HepG2 (cell line): ENCODE measurements around the gene TOP3B. TPM values are rescaled to one million over a fixed set of nuclear protein-coding genes. Genes with fewer than 3 reads are reported as not detected.

Experiments
- ARHGAP35 ChIP-seq: sonication (generic); formaldehyde crosslinking; IDR thresholded peaks from 2 replicates; pipeline ENCODE4 v1.9.0; 2022; ENCODE audit warnings: mild to moderate bottlenecking, inconsistent platforms, moderate library complexity, missing genetic modification reagents, borderline replicate concordance
- ARNTL ChIP-seq: sonication (generic); formaldehyde crosslinking; IDR thresholded peaks from 2 replicates; pipeline ENCODE4 v1.4.0; 2020; ENCODE audit warnings: mild to moderate bottlenecking, missing genetic modification reagents
- BRD4 ChIP-seq: sonication (generic); formaldehyde crosslinking; IDR thresholded peaks from 2 replicates; pipeline ENCODE4 v1.4.0; 2020; ENCODE audit warnings: missing genetic modification reagents
- FOXM1 ChIP-seq: sonication (generic); formaldehyde crosslinking; IDR thresholded peaks from 2 replicates; pipeline ENCODE4 v1.5.0; 2020; ENCODE audit warnings: missing genetic modification reagents
- GFI1 ChIP-seq: sonication (generic); formaldehyde crosslinking; IDR thresholded peaks from 2 replicates; pipeline ENCODE4 v1.5.0; 2020; ENCODE audit warnings: missing genetic modification reagents, mild to moderate bottlenecking, borderline replicate concordance
- GTF2F1 ChIP-seq: fragments of 150-350 bp; IDR thresholded peaks from 2 replicates; pipeline ENCODE4 v1.6.1; 2014; ENCODE audit warnings: low read length
- NCOA1 ChIP-seq: sonication (generic); formaldehyde crosslinking; IDR thresholded peaks from 2 replicates; pipeline ENCODE4 v1.9.0; 2021; ENCODE audit warnings: missing genetic modification reagents
- NFATC3 ChIP-seq: sonication (generic); formaldehyde crosslinking; IDR thresholded peaks from 2 replicates; pipeline ENCODE4 v1.5.1; 2020; ENCODE audit warnings: mild to moderate bottlenecking, missing genetic modification reagents
- NFE2L1 ChIP-seq: sonication (generic); formaldehyde crosslinking; IDR thresholded peaks from 2 replicates; pipeline ENCODE4 v1.4.0; 2020; ENCODE audit warnings: missing genetic modification reagents, mild to moderate bottlenecking, borderline replicate concordance
- NR2F2 ChIP-seq: IDR thresholded peaks from 2 replicates; pipeline ENCODE4 v1.6.1; 2012; ENCODE audit warnings: low read depth, inconsistent platforms, borderline replicate concordance
- PLRG1 ChIP-seq: fragments of 450-650 bp; conservative IDR thresholded peaks from 2 replicates; pipeline ENCODE4 v1.6.1; 2016
- RARG ChIP-seq: sonication (generic); formaldehyde crosslinking; IDR thresholded peaks from 2 replicates; pipeline ENCODE4 v1.4.0; 2020; ENCODE audit warnings: low read depth, mild to moderate bottlenecking, missing genetic modification reagents
- SP5 ChIP-seq: IDR thresholded peaks from 2 replicates; pipeline ENCODE4 v1.6.1; 2016; ENCODE audit warnings: low read depth, borderline replicate concordance
- SRSF9 ChIP-seq: fragments of 200-400 bp; formaldehyde crosslinking; IDR thresholded peaks from 2 replicates; pipeline ENCODE4 v1.6.1; 2018; ENCODE audit warnings: borderline replicate concordance, mild to moderate bottlenecking, low read depth, low read length; ENCODE audit not compliant: insufficient read depth, poor library complexity, severe bottlenecking
- SSRP1 ChIP-seq: IDR thresholded peaks from 2 replicates; pipeline ENCODE4 v1.6.1; 2016; ENCODE audit warnings: control low read depth
- TRIM24 ChIP-seq: sonication (generic); formaldehyde crosslinking; IDR thresholded peaks from 2 replicates; pipeline ENCODE4 v1.8.0; 2022; ENCODE audit warnings: mild to moderate bottlenecking, missing genetic modification reagents
- ZNF441 ChIP-seq: sonication (generic); formaldehyde crosslinking; IDR thresholded peaks from 2 replicates; pipeline ENCODE4 v1.7.0; 2021; ENCODE audit warnings: missing genetic modification reagents, borderline replicate concordance
- ZNF768 ChIP-seq: sonication (generic); formaldehyde crosslinking; IDR thresholded peaks from 2 replicates; pipeline ENCODE4 v1.4.0; 2020; ENCODE audit warnings: missing genetic modification reagents
- polyA plus RNA-seq, 8 experiments: library from polyadenylated mRNA; depleted of rRNA in 3 of 8; stranded (reverse) in 7 of 8; unstranded in 1 of 8; fragments of >200 nt; fragmentation: Illumina TruSeq in 4 of 8; extraction: Trizol in 4 of 8; gene quantifications; 2 replicates each; pipeline versions ENCODE4 v1.2.1 to v1.2.3, GENCODE V29; 2011 to 2016; ENCODE audit warnings: low read depth in 4 of 8, missing spikeins in 1 of 8, mixed read lengths in 1 of 8; ENCODE audit not compliant: insufficient read depth in 1 of 8
- total RNA-seq, 5 experiments: library from RNA; depleted of rRNA; stranded (reverse); fragments of >200 nt; fragmentation: Illumina TruSeq; extraction: Trizol; gene quantifications; 2 replicates each; pipeline ENCODE4 v1.2.3, GENCODE V29; 2016; ENCODE audit warnings: low read depth in 1 of 5
- TF ChIP-seq, protein P1 (sequence below): sonication (generic); formaldehyde crosslinking; IDR thresholded peaks from 2 replicates; pipeline ENCODE4 v1.4.0; 2020; ENCODE audit warnings: missing genetic modification reagents, borderline replicate concordance
- TF ChIP-seq, protein P2 (sequence below): sonication (generic); formaldehyde crosslinking; conservative IDR thresholded peaks from 2 replicates; pipeline ENCODE4 v1.4.0; 2020; ENCODE audit warnings: mild to moderate bottlenecking, missing genetic modification reagents, moderate library complexity
- TF ChIP-seq, protein P3 (sequence below): sonication (generic); formaldehyde crosslinking; IDR thresholded peaks from 2 replicates; pipeline ENCODE4 v1.8.0; 2022; ENCODE audit warnings: mild to moderate bottlenecking, missing genetic modification reagents, borderline replicate concordance
- TF ChIP-seq, protein P4 (sequence below): IDR thresholded peaks from 2 replicates; pipeline ENCODE4 v1.6.1; 2016; ENCODE audit warnings: mild to moderate bottlenecking, missing biosample characterization, missing genetic modification reagents

The TOP3B gene
- total and polyA plus RNA-seq, 2 of the 13 experiments (the other 11 are each of a cell fraction or from before 2014, with no cell fraction given) = 28.5 to 29.7 TPM

DNA sequence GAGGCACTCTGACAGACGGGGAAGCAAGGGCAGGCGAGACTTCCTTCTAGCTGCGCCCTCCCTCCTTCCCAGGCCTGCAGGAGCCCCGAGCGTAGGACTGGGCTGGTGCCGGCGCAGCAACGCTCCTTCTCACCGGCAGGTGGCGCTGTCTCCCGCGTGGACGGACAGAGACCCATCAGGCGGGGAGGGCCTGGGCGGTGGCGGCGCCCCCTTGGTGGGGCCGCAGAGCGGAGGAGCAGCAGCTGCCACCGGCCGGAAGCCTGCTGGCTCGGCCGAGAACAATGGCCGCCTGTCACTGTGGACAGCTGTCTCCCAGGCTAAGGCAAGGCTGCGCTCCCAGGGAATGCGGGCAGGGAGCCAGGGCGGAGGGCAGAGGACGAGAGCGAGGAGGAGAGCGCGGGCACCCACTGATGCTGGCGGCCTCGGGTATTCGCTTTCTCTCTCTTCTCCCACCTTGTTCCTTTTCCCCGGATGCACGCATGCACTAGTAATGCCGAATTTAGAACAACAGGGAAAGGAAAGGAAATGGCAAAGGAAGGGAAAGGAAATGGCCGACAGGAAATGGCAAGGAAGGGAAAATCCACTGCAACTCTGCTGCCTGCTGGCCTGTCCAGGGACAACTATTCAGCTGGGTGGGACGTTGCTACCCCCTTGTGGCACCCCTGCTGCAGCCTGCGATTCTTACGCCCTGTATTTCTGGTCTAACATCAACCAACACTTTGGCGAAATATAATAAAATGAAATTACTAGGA is 44.3 kb downstream of the TOP3B start (continued):
- TF ChIP-seq, protein P1, sequence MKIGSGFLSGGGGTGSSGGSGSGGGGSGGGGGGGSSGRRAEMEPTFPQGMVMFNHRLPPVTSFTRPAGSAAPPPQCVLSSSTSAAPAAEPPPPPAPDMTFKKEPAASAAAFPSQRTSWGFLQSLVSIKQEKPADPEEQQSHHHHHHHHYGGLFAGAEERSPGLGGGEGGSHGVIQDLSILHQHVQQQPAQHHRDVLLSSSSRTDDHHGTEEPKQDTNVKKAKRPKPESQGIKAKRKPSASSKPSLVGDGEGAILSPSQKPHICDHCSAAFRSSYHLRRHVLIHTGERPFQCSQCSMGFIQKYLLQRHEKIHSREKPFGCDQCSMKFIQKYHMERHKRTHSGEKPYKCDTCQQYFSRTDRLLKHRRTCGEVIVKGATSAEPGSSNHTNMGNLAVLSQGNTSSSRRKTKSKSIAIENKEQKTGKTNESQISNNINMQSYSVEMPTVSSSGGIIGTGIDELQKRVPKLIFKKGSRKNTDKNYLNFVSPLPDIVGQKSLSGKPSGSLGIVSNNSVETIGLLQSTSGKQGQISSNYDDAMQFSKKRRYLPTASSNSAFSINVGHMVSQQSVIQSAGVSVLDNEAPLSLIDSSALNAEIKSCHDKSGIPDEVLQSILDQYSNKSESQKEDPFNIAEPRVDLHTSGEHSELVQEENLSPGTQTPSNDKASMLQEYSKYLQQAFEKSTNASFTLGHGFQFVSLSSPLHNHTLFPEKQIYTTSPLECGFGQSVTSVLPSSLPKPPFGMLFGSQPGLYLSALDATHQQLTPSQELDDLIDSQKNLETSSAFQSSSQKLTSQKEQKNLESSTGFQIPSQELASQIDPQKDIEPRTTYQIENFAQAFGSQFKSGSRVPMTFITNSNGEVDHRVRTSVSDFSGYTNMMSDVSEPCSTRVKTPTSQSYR (CRISPR knock-in tag) = no peak
- TF ChIP-seq ZNF768 (peak; percentile 45; the same call in 1 of the 2 replicates), NFE2L1 (CRISPR knock-in tag) (no peak; the same call in 1 of the 2 replicates), BRD4 (CRISPR knock-in tag) (peak; percentile 43; the same call in 1 of the 2 replicates), ARHGAP35 (CRISPR knock-in tag) (no peak), RARG (CRISPR knock-in tag) (no peak), NFATC3 (0 out of 2 replicates have a peak, but pooled peaks have one; percentile 79), NR2F2 (no peak), NCOA1 (0 out of 2 replicates have a peak, but pooled peaks have one; percentile 76), GFI1 (no peak; the same call in 1 of the 2 replicates), ZNF441 (no peak; the same call in 1 of the 2 replicates), PLRG1 (no peak), SP5 (CRISPR knock-in tag) (peak; percentile 9; the same call in 1 of the 2 replicates), SRSF9 (no peak), SSRP1 (CRISPR knock-in tag) (no peak), FOXM1 (CRISPR knock-in tag) (no peak), TRIM24 (CRISPR knock-in tag) (no peak), GTF2F1 (no peak), ARNTL (CRISPR knock-in tag) (peak; percentile 30; the same call in 1 of the 2 replicates)
- TF ChIP-seq, protein P2, sequence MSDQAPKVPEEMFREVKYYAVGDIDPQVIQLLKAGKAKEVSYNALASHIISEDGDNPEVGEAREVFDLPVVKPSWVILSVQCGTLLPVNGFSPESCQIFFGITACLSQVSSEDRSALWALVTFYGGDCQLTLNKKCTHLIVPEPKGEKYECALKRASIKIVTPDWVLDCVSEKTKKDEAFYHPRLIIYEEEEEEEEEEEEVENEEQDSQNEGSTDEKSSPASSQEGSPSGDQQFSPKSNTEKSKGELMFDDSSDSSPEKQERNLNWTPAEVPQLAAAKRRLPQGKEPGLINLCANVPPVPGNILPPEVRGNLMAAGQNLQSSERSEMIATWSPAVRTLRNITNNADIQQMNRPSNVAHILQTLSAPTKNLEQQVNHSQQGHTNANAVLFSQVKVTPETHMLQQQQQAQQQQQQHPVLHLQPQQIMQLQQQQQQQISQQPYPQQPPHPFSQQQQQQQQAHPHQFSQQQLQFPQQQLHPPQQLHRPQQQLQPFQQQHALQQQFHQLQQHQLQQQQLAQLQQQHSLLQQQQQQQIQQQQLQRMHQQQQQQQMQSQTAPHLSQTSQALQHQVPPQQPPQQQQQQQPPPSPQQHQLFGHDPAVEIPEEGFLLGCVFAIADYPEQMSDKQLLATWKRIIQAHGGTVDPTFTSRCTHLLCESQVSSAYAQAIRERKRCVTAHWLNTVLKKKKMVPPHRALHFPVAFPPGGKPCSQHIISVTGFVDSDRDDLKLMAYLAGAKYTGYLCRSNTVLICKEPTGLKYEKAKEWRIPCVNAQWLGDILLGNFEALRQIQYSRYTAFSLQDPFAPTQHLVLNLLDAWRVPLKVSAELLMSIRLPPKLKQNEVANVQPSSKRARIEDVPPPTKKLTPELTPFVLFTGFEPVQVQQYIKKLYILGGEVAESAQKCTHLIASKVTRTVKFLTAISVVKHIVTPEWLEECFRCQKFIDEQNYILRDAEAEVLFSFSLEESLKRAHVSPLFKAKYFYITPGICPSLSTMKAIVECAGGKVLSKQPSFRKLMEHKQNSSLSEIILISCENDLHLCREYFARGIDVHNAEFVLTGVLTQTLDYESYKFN = peak; percentile 63
- TF ChIP-seq, protein P3, sequence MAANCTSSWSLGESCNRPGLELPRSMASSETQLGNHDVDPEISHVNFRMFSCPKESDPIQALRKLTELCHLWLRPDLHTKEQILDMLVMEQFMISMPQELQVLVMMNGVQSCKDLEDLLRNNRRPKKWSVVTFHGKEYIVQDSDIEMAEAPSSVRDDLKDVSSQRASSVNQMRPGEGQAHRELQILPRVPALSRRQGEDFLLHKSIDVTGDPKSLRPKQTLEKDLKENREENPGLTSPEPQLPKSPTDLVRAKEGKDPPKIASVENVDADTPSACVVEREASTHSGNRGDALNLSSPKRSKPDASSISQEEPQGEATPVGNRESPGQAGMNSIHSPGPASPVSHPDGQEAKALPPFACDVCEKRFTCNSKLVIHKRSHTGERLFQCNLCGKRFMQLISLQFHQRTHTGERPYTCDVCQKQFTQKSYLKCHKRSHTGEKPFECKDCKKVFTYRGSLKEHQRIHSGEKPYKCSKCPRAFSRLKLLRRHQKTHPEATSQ (CRISPR knock-in tag) = 0 out of 2 replicates have a peak, but pooled peaks have one; percentile 50
- TF ChIP-seq, protein P4, sequence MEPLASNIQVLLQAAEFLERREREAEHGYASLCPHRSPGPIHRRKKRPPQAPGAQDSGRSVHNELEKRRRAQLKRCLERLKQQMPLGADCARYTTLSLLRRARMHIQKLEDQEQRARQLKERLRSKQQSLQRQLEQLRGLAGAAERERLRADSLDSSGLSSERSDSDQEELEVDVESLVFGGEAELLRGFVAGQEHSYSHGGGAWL (CRISPR knock-in tag) = no peak; the same call in none of the 2 replicates
